ENCODE data around the gene ADCY9.

DNA sequence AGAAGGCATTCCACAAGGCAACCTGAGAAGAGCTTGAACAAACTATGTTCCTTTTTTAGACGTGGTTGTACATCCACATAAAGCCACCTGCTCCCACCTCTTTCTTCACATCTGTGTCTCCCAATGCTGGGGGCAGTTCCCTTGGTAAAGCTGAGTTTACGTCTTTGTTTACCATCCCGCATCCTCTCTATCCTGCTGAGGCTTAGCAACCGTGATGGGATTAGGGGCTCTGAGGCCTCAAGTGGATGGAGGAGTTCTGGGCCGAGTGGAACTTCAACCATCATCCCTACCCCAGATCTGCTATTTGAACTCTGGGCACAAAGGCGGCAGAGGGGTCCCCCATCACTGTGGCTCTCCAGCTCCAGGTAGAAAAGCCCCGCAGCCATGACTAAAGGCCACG is 141.5 kb downstream of the ADCY9 start:
- TF ChIP-seq, protein P1, sequence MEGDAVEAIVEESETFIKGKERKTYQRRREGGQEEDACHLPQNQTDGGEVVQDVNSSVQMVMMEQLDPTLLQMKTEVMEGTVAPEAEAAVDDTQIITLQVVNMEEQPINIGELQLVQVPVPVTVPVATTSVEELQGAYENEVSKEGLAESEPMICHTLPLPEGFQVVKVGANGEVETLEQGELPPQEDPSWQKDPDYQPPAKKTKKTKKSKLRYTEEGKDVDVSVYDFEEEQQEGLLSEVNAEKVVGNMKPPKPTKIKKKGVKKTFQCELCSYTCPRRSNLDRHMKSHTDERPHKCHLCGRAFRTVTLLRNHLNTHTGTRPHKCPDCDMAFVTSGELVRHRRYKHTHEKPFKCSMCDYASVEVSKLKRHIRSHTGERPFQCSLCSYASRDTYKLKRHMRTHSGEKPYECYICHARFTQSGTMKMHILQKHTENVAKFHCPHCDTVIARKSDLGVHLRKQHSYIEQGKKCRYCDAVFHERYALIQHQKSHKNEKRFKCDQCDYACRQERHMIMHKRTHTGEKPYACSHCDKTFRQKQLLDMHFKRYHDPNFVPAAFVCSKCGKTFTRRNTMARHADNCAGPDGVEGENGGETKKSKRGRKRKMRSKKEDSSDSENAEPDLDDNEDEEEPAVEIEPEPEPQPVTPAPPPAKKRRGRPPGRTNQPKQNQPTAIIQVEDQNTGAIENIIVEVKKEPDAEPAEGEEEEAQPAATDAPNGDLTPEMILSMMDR (IDR thresholded peaks at IDR 0.05) = no peak
- TF ChIP-seq POLR2AphosphoS5 (IDR thresholded peaks at IDR 0.05) = no peak

All from breast epithelium (tissue), 3 donors.